ENCODE results near the gene SFR1.

GRCh38 chr10:104096692-104097091 lies 25.3 kb upstream of the SFR1 start:
- TF ChIP-seq CTCF (IDR thresholded peaks at IDR 0.05) (no peak), POLR2A (IDR thresholded peaks at IDR 0.05) (no peak), POLR2AphosphoS5 (IDR thresholded peaks at IDR 0.05; ENCODE audit: insufficient read depth in 1 of 2, low read depth in 1 of 2) (no peak)

All from vagina (tissue), 2 donors.